ENCODE results near the gene F2RL3.
"Not testable (repeated sequence)": the region's sequence is repeated elsewhere in the genome, so short reads cannot be mapped to it uniquely, and the experiment has no call there.

F2RL3 gene

DNA sequence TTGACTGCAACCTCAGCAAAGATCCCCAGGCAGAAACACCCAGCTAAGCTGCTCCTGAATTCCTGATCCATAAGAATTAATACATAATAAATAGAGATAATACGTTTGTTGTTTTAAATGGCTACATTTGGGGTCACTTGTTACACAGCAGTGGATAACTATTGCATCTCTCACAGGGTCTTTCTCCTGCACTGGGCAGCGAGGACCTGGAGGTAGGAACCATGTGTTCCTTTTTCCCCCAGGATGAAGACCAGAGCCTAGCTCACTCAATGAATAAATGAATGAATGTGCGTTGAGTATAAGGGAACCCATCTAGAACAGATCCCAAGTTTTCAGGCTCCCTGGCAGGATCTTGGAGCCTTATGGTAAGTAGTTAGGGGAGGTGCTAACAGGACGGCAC, 30.7 kb downstream of the F2RL3 start:
- DNase-seq (ENCODE audit: low read depth in 4 of 4, low spot score in 1 of 4) = no peak

DNA sequence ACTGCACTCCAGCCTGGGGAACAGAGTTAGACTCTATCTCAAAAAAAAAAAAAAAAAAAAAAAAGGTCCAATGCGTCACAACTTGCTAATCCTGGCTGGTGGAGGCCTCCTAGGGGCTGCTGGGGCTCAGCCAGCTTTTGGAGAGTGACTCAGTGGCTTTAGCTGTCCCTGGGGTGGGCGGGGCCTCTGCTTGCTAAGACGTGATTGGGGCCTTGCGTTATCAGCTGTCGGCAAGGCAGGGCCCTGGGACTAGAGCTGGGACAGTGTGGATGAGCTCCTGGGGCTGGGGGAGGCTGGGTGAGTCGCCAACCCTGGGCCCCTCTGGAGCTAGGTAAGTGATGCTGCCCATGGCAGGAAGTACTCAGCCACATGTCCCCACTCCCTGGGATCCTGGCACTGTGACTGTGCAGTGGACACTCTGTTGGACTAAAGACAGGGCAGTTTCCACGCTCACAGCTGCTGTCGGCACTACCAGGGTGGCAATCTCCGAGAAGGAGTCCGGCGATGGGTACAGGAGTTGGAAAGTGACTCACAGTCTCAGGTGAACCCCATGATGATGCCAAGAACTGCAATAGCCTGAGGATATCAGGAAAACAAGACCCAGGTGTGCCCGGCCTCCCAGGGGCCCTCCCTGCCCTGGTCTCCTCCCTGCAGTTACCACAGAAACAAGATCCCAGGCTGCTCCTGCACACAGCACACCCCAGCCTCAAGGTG, 32.2 kb downstream of the F2RL3 start:
- no peak for DNase-seq (ENCODE audit: low read depth in 4 of 4, low spot score in 1 of 4)

DNA sequence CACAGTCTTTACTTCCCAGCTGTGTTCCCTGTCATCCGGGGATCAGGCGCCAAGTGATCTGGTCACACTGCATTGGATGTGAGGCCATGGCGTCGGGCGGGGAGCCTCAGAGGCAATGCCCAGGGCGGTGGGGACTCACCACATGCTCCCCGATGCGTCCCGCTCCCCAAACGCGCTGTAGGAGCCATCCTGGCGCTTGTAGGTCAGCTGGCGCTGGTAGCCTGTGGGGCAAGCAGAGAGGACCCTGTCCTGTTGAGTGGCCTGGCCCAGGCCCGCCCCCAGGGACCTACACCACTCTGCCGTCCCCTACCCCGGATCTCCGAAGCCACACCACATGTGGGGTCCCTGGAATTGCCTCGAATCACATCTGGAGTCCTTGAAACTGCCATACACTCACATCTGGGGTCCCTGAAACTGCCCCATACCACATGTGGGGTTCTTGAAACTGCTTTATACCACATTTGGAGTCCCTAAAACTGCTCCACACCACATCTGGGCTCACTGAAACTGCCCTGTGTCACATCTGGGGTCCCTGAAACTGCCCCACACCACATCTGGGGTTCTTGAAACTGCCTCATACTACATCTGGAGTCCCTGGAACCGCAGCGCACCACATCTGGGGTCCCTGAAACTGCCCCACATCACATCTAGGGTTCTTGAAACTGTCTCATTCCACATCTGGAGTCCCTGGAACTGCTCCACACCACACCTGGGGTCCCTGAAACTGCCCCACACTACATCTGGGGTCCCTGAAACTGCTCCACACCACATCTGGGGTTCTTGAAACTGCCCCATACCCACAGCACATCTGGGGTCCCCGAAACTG, 33.2 kb downstream of the F2RL3 start:
- DNase-seq (ENCODE audit: low read depth in 4 of 4, low spot score in 1 of 4) = no peak

DNA sequence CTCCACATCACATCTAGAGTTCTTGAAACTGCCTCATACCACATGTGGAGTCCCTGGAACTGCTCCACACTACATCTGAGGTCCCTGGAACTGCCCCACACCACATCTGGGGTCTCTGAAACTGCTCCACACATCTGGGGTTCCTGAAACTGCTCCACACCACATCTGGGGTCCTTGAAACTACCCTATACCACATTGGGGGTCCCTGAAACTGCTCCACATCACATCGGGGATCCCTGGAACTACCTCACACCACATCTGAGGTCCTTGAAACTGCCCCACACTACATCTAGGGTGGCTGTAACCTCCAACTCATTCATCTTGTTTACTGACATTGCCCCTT, 33.8 kb downstream of the F2RL3 start:
- DNase-seq (ENCODE audit: low read depth in 4 of 4, low spot score in 1 of 4) = no peak

DNA sequence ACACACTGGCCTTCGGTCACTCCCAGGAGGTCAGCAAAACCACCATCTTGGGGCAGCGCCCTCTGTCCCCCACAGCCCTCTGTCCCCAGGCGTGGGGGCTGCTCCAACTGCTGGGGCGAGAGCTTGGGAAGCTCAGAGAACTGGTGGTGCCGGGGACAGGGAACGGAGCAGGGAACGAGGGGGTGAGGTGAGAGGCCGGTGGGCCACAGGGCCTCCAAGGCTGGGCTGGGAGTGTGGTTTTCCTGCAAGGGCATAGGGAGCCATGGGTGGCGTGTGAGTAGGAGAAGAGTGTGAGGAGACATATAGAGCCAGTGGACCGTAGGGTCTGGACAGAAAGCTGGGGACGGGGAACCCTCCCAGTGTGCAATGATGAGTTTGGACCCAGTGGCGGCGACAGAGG, 34.1 kb downstream of the F2RL3 start:
- no peak for DNase-seq (ENCODE audit: low read depth in 4 of 4, low spot score in 1 of 4)

DNA sequence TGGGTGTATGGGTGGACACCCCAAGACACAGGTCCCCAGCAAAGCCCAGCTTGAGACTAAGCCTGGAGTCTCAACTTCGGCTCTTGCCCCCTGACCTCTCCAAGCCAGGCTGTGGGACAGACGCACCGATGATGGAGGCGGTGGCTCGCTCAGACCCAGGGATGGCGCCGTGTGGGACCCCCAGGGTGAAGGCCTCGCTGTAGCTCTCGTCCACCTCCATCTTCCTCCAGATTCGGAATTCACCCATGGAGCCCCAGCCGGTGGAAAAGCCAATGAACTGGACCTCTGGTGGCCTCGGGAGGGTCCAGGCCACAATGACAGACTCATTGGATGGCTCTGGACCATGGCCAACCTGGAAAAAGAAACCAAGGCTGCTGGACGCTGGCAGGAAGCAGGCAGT, 39.1 kb downstream of the F2RL3 start:
- no peak for DNase-seq (ENCODE audit: low read depth in 4 of 4, low spot score in 1 of 4)

DNA sequence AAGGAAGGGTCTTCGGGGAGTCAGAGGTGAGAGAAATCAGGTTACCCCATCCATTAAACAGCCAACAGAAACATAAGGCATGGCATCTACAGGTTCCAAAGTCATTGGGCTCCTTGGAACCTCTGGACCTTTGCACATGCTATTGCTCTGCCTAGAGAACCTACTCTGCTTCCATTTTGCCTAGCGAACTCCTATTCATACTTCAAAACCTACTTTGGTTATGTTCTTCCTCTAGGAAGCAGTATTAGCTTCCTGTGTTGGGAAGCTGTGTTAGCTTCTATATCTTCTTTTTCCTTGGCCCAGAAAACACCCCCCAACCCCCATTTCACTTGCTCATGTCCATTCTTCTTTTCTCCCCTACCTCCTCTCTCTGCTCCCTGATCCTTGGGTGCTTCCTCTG, 39.6 kb downstream of the F2RL3 start:
- DNase-seq (ENCODE audit: low read depth in 4 of 4, low spot score in 1 of 4) = no peak

DNA sequence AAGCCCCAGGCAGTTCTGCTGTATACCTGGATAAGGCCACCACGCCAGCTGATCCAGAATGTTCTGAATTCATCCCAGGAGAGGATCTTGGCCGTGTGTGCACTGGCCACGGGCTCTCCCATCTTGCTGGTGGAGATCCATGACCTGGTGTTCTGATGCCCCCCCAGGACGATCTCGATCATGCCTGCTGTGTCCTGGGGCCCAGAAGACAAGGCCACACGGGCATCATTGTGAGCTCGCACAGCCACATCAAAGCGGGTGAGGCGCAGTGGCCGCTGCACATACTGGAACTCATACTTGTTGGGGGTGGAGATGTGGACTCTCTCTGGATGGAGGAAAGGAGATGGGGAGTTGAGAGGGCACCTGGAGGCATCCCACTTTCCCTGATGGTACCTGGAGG, 40.1 kb downstream of the F2RL3 start:
- no peak for DNase-seq (ENCODE audit: low read depth in 4 of 4, low spot score in 1 of 4)

DNA sequence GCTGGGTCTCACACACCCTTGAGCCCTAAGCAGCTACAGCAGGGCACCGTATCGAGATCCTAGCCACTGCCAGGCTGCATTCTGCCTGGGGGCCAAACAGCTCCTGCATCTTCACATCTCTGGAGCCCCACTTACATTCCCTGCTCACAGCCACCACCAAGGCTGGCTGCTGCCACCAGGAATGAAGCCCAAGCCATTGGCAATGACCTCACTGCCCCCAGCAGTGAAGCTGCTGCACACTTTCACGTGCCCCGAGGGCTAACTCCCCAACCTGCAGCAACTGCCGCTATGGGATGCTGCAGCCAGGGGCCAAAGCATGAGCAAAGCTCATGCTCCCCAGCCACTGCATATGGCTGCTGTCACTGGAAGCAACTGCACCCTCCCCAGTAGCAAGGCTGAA, 42.0 kb downstream of the F2RL3 start:
- DNase-seq (ENCODE audit: low read depth in 4 of 4, low spot score in 1 of 4) = no peak

DNA sequence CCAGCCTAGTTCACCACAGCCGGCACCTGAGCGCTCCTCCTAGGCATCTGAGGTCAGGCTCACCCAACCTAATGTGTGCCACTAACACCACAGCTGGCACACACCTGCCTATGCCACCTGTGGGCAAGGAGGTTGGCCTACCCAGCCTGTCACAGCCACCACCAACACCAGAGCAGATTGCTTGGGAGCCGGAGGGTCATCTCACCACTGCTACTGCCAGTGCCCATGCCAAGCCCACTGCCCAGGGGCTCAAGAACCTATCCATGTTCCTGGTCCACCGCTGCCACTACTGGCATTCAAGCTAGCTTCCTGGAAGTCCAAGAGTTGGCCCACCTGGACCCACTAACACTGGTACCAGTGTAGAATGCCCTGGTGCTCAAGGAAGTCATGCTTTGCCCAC, 42.5 kb downstream of the F2RL3 start:
- DNase-seq (ENCODE audit: low read depth in 4 of 4, low spot score in 1 of 4) = no peak

DNA sequence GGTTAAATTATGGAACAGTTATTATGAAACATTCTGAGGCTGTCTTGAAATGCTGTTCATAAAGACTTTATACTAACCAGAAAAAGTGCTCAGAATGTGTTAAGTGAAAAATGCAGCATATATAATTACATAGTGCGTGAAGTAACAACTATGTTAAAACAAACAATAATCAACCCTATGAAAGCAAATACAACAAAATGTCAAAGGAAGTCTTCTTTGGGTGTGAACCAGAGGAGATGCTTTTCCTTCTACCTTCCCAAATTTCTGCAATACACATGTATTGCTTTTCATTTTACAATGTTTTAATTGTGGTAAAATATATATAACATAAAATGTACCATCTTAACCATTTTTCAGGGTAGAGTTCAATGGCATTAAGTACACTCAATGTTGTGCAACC, 45.7 kb downstream of the F2RL3 start:
- DNase-seq (ENCODE audit: low read depth in 4 of 4, low spot score in 1 of 4) = no peak

DNA sequence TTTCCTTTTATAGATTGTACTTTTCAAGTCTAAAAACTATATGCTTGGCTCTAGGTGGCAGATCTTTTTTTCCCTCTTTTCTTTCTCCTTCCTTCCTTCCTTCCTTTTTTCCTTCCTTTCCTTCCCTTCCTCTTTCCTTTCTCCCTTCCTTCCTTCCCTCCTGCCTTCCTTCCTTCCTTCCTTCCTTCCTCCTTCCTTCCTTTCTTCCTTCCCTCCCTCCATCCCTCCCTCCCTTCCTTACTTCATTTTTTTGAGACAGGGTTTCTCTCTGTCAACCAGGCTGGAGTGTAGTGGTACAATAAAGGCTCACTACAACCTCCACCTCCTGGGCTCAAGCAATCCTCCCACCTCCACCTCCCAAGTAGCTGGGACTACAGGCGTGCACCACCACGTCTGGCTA, 48.1 kb downstream of the F2RL3 start:
- DNase-seq (ENCODE audit: low read depth in 4 of 4, low spot score in 1 of 4) = no peak

DNA sequence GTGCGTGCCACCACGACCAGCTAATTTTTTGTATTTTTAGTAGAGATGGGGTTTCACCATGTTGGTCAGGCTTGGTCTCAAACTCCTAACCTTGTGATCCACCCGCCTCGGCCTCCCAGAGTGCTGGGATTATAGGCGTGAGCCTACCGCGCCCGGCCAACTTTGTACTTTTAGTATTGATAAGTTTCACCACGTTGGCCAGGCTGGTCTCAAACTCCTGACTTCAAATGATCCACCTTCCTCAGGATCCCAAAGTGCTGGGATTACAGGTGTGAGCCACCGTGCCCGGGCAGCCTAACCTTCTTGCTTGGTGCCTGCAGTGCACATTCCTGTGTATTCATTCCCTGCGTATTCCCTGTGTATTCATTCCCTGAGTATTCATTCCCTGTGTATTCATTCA, 49.0 kb downstream of the F2RL3 start:
- not testable (repeated sequence) for DNase-seq (ENCODE audit: low read depth in 4 of 4, low spot score in 1 of 4)

DNA sequence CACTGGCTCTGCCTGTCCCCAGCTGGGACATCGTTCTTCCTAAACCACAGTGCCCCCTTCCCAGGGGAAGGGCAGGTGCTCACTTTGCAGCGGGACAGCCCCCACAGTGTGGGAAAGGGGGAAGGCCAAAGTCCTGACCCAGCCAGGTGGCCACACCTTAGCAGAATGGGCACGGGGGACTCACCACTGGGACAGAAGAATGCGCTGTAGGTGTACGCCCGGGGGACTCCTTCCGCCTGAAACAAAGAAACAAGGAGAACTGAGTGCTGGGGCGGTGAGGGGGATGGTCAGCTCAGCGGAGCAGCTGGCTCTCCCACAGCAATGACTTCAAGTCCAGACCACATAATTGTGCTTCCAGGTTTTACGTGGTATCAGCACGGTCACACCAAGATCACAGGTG, 49.4 kb downstream of the F2RL3 start:
- DNase-seq (ENCODE audit: low read depth in 4 of 4, low spot score in 1 of 4) = no peak

DNA sequence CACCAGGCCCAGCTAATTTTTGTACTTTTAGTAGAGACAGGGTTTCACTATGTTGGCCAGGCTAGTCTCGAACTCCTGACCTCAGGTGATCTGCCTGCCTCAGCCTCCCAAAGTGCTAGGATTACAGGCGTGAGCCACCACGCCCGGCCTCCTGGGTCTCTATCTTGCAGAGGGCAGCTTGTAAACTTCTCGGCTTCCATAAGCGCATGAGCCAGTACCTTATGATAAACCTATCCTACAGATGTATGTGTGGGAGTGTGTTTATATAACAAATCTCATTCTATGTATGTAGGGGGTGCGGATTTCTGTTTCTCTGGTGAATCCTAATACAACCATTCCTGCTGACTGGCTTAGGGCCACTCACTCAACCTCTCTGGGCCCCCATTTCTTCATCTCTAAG, 51.3 kb downstream of the F2RL3 start:
- not testable (repeated sequence) for DNase-seq (ENCODE audit: low read depth in 4 of 4, low spot score in 1 of 4)

DNA sequence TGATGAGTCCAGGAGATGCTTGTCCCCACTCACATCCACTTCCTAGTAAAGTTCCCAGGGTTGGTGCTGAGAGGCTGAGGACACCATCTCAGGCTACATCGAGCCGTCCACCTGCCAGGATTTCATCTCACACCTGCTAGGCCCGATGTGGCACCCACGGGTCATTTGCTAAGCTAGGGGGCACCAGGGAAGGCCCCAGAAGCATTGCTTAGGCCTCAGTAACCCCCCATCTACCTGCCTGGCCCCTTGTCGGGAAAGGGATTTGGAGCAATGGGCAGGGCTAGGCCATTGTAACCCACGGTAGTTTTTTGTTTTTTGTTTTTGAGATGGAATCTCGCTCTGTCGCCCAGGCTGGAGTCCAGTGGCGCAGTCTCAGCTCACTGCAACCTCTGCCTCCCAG, 51.8 kb downstream of the F2RL3 start:
- no peak for DNase-seq (ENCODE audit: low read depth in 4 of 4, low spot score in 1 of 4)
